ENCODE results near the gene SAMHD1. TPM values are rescaled to one million over a fixed set of nuclear protein-coding genes. Genes with fewer than 3 reads are reported as not detected.
"Not testable (repeated sequence)": the region's sequence is repeated elsewhere in the genome, so short reads cannot be mapped to it uniquely, and the experiment has no call there.

The SAMHD1 gene
- total RNA-seq, 4 donors from 2014 or later, result 295 to 471 (median 350) TPM

- ATAC-seq (ENCODE audit: low FRiP score), result no peak
- no peak for DNase-seq (ENCODE audit: low spot score)
- TF ChIP-seq, protein P1, sequence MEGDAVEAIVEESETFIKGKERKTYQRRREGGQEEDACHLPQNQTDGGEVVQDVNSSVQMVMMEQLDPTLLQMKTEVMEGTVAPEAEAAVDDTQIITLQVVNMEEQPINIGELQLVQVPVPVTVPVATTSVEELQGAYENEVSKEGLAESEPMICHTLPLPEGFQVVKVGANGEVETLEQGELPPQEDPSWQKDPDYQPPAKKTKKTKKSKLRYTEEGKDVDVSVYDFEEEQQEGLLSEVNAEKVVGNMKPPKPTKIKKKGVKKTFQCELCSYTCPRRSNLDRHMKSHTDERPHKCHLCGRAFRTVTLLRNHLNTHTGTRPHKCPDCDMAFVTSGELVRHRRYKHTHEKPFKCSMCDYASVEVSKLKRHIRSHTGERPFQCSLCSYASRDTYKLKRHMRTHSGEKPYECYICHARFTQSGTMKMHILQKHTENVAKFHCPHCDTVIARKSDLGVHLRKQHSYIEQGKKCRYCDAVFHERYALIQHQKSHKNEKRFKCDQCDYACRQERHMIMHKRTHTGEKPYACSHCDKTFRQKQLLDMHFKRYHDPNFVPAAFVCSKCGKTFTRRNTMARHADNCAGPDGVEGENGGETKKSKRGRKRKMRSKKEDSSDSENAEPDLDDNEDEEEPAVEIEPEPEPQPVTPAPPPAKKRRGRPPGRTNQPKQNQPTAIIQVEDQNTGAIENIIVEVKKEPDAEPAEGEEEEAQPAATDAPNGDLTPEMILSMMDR (IDR thresholded peaks at IDR 0.05), result no peak
Measured at GRCh38 chr20:36845288-36845971, 106.1 kb downstream of the SAMHD1 start.

DNA sequence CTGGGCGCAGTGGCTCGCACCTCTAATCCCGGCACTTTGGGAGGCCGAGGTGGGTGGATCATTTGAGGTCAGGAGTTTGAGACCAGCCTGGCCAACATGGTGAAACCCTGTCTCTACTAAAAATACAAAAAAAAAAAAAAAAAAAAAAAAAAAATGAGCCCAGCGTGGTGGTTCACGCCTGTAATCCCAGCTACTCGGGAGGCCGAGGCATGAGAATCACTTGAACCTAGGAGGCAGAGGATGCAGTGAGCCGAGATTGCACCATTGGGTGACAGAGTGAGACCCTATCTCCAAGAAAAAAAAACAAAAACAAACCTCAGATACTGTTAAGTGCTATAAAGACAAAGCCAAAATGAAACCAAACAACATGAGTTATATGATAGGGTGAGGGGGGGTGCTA lies 110.5 kb downstream of the SAMHD1 start:
- not testable (repeated sequence) for ATAC-seq (ENCODE audit: low FRiP score); DNase-seq (ENCODE audit: low spot score)

Other genes starting within 250 kb of the SAMHD1 start
- gene NDRG3, start 205.6 kb downstream of the SAMHD1 start, total RNA-seq, result 10 to 100 TPM in 3 of 4 donors, 1 to 10 TPM in 1; 9.5 to 16.4 (median 14.3) TPM
- 10 to 100 TPM in 1 of 4 donors, 1 to 10 TPM in 3; 4.5 to 13.9 (median 5.0) TPM for gene DSN1, start 177.9 kb downstream of the SAMHD1 start, total RNA-seq
- gene TLDC2, start 75.6 kb downstream of the SAMHD1 start, total RNA-seq, result under 1 TPM in 1 of 4 donors, not detected in 3; 0.63 TPM
- gene RBL1, start 144.3 kb upstream of the SAMHD1 start, total RNA-seq, result 1 to 10 TPM; 2.6 to 8.7 (median 5.3) TPM
- 100 to 1,000 TPM; 105 to 168 (median 156) TPM for gene RPN2, start 227.6 kb upstream of the SAMHD1 start, total RNA-seq
- gene MROH8, start 227.8 kb upstream of the SAMHD1 start, total RNA-seq, result 1 to 10 TPM; 1.4 to 5.0 (median 3.6) TPM